ENCODE measurements around the gene ADGRA3. TPM values are rescaled to one million over a fixed set of nuclear protein-coding genes. Genes with fewer than 3 reads are reported as not detected.

The ADGRA3 gene
- total RNA-seq, 2 donors from 2014 or later = 27.8 to 28.3 TPM

DNA sequence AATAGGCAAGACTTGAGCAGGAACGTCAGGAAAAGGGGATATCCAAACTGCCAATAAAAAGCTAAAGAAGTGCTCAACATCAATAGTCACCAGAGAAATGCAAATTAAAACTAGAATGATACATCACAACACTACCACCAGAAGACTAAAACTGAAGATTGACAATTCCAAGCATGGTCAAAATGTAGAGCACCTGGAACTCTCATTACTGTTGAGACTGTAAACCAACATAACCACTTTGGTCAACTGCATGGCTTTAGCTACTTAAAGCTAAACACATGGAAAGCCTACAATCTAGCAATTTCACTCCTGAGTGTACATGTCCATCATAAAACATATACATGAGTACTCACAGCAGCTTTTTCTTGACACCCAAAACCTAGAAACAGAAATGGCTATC is 107.4 kb downstream of the ADGRA3 start:
- no peak for DNase-seq (ENCODE audit: low spot score)
- no peaks in the 10 kb centered on the region for H3K27me3 ChIP-seq
- H3K27ac ChIP-seq = no peak overlapping the region
- no peaks in the 10 kb centered on the region for H3K9me3 ChIP-seq
- H3K4me3 ChIP-seq = no peak overlapping the region
- no peak for TF ChIP-seq CTCF (IDR thresholded peaks at IDR 0.05)
- H3K4me1 ChIP-seq = no peaks in the 10 kb centered on the region
- no peaks in the 10 kb centered on the region for H3K36me3 ChIP-seq

GRCh38 chr4:22407361-22407760 is 108.5 kb downstream of the ADGRA3 start:
- H3K4me3 ChIP-seq = no peak overlapping the region
- no peak for TF ChIP-seq CTCF (IDR thresholded peaks at IDR 0.05)
- no peak overlapping the region for H3K27ac ChIP-seq

DNA sequence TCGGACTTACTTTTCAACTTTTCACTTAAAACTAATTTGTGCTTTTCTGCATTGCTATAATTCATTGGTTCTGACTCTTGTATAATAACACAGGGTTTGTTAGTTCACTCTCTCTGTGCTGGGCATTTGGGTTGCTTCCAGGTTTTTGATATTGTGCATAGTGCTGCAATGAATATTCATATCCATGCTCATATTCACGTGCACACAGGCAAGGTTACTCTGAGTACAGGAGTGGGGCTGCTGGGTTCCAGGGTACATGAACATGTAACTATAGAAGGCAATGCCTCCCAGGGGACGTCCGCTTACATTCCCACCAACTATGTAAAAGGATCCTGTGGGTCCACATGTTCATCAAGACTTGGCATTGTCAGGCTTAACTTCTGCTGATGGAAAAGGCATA is 117.2 kb downstream of the ADGRA3 start:
- H3K4me3 ChIP-seq = no peak overlapping the region
- no peak overlapping the region for H3K27ac ChIP-seq
- no peak for TF ChIP-seq CTCF (IDR thresholded peaks at IDR 0.05)
- no peaks in the 10 kb centered on the region for H3K4me1 ChIP-seq
- H3K36me3 ChIP-seq = peaks cover 22% of the 10 kb centered on the region
- DNase-seq (ENCODE audit: low spot score) = no peak
- H3K27me3 ChIP-seq = no peaks in the 10 kb centered on the region
- no peaks in the 10 kb centered on the region for H3K9me3 ChIP-seq

More at GRCh38 chr4:22407361-22407760, 108.5 kb downstream of the ADGRA3 start:
- H3K9me3 ChIP-seq = no peaks in the 10 kb centered on the region
- no peaks in the 10 kb centered on the region for H3K4me1 ChIP-seq
- DNase-seq (ENCODE audit: low spot score) = no peak
- H3K27me3 ChIP-seq = no peaks in the 10 kb centered on the region
- no peaks in the 10 kb centered on the region for H3K36me3 ChIP-seq

GRCh38 chr4:22391551-22391950 is 124.3 kb downstream of the ADGRA3 start:
- no peak for TF ChIP-seq CTCF (IDR thresholded peaks at IDR 0.05)
- DNase-seq (ENCODE audit: low spot score) = no peak
- Histone ChIP-seq H3K27ac (no peak overlapping the region), H3K36me3 (peaks cover 10% of the 10 kb centered on the region), H3K4me1 (no peaks in the 10 kb centered on the region), H3K27me3 (no peaks in the 10 kb centered on the region), H3K4me3 (no peak overlapping the region), H3K9me3 (no peaks in the 10 kb centered on the region)

DNA sequence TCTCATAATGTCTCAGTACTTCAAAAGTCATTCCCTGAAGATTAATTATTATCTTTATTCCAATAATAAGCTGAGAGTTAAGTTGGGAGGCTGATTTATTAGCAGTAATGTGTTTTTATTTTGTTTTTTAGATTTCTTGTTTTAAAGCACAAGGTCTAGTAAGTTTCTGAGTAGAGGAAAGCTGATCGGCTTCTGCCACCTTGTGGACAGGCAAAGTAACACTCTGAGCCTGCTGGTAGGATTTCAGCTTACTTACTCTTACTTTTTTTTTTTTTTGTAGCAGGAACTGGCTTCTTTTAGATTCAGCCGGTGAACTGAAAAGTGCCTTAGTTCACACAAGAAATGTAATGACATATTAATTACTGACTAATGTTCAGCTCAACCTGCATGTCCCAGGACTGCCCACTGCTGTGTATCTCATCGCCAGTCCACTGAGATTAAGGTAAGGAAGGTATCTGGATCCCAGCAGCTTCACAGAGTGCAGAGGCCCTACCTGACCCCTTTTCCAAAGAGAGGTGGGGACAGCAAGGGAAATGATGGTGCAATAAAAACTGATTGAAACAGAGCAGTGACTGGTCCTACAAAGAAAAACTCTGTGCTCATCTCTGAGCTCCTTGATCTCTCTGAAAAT is 126.5 kb downstream of the ADGRA3 start:
- DNase-seq (ENCODE audit: low spot score) = no peak
- peak; percentile 45 to 80 for TF ChIP-seq CTCF (IDR thresholded peaks at IDR 0.05)
- no peak overlapping the region for H3K27ac ChIP-seq
- no peaks in the 10 kb centered on the region for H3K4me1 ChIP-seq
- H3K27me3 ChIP-seq = no peaks in the 10 kb centered on the region
- H3K9me3 ChIP-seq = no peaks in the 10 kb centered on the region
- H3K4me3 ChIP-seq = no peak overlapping the region
- peaks cover 10% of the 10 kb centered on the region for H3K36me3 ChIP-seq

GRCh38 chr4:22385611-22386011 is 130.3 kb downstream of the ADGRA3 start:
- Histone ChIP-seq H3K36me3 (peaks cover 10% of the 10 kb centered on the region), H3K27ac (no peak overlapping the region), H3K27me3 (no peaks in the 10 kb centered on the region), H3K4me1 (peaks cover 0 to 6% of the 10 kb centered on the region in 2 donors), H3K4me3 (no peak overlapping the region), H3K9me3 (no peaks in the 10 kb centered on the region)
- DNase-seq (ENCODE audit: low spot score) = no peak
- no peak for TF ChIP-seq CTCF (IDR thresholded peaks at IDR 0.05)

Measured in right atrium auricular region (tissue), 2 donors.